ENCODE data around the gene PAPSS1.

- TF ChIP-seq CTCF (conservative IDR thresholded peaks at IDR 0.05 in 1 of 2, IDR thresholded peaks at IDR 0.05 in 1 of 2; ENCODE audit: low read depth in 1 of 2, low read length in 2 of 2) (no peak), EZH2 (IDR thresholded peaks at IDR 0.05; ENCODE audit: low read length, missing control alignments) (no peak)
These were observed 1.6 kb downstream of the PAPSS1 start for GRCh38 chr4:107718351-107718965.

Measured in fibroblast of lung (primary cell).